Endothelial cell of umbilical vein (primary cell): ENCODE measurements around the gene NEB. TPM values are rescaled to one million over a fixed set of nuclear protein-coding genes. Genes with fewer than 3 reads are reported as not detected.

ENCODE experiments used
- BruUV-seq: library from RNA; stranded (reverse); fragments of 400-500 nt; replicated peaks from 2 replicates; lab custom pipeline; 2021; lab: Mats Ljungman, UMichigan
- CTCF ChIA-PET: fragments of 300-600, 350-600 bp; sonication (Branson Sonifier 250); formaldehyde crosslinking; loops from one replicate; lab custom pipeline; 2021; ENCODE audit warnings: antibody characterized with exemption, inconsistent platforms; lab: Charles Lee
- POLR2A ChIA-PET: fragments of 300-600, 350-600 bp; sonication (Branson Sonifier 250); formaldehyde crosslinking; loops from one replicate; lab custom pipeline; 2021; ENCODE audit warnings: antibody characterized with exemption, inconsistent platforms; lab: Charles Lee
- DNase-seq: peaks from one replicate; pipeline ENCODE4 v3.0.0-alpha.2; 2011; ENCODE audit warnings: low read depth, low spot score
- FAIRE-seq: peaks from 2 replicates; lab custom pipeline; 2011; peaks lifted over from hg19 to GRCh38; lab: Jason Lieb, UNC
- H2AFZ ChIP-seq: 2 replicates; pipeline ENCODE4 v1.6.0; 2012; ENCODE audit warnings: low read depth, low read length, control low read depth, inconsistent platforms
- H3K27ac ChIP-seq: 2 replicates; pipeline ENCODE4 v1.5.1; 2011; ENCODE audit warnings: low read depth, mild to moderate bottlenecking, control low read depth, low read length, moderate library complexity; ENCODE audit not compliant: insufficient read depth
- H3K27me3 ChIP-seq, 2 experiments: 2 replicates each; pipeline versions ENCODE4 v1.6.0 to v1.6.1; 2011; ENCODE audit warnings: low read length in 2 of 2, mixed read lengths in 1 of 2; ENCODE audit not compliant: control insufficient read depth in 2 of 2, insufficient read depth in 2 of 2
- H3K36me3 ChIP-seq, 2 experiments: 2 replicates in 1 of 2; 3 replicates in 1 of 2; pipeline ENCODE4 v1.5.1; 2011; ENCODE audit warnings: low read length in 2 of 2, mild to moderate bottlenecking in 1 of 2, moderate library complexity in 1 of 2; ENCODE audit not compliant: control insufficient read depth in 2 of 2, insufficient read depth in 2 of 2; ENCODE audit errors: extremely low read depth in 1 of 2
- H3K4me1 ChIP-seq: 3 replicates; pipeline ENCODE4 v1.5.1; 2011; ENCODE audit warnings: mild to moderate bottlenecking, low read length; ENCODE audit not compliant: control insufficient read depth, insufficient read depth; ENCODE audit errors: extremely low read depth
- H3K4me2 ChIP-seq: 2 replicates; pipeline ENCODE4 v1.6.1; 2011; ENCODE audit warnings: low read length, control low read depth, mixed read lengths; ENCODE audit not compliant: insufficient read depth
- H3K4me3 ChIP-seq, 3 experiments: fragments of 200-600 bp in 1 of 3; sonication (generic), shearing (Covaris generic) in 1 of 3; replicated peaks in 1 of 3; 2 replicates each; pipeline ENCODE4 v1.5.1; 2011 to 2016; ENCODE audit warnings: control low read depth in 3 of 3, low read length in 3 of 3, mild to moderate bottlenecking in 2 of 3, inconsistent platforms in 1 of 3, low read depth in 1 of 3, moderate library complexity in 1 of 3; ENCODE audit not compliant: insufficient read depth in 1 of 3
- H3K79me2 ChIP-seq: 2 replicates; pipeline ENCODE4 v1.6.0; 2012; ENCODE audit warnings: low read length, inconsistent platforms; ENCODE audit not compliant: control insufficient read depth, insufficient read depth
- H3K9ac ChIP-seq: replicated peaks from 2 replicates; pipeline ENCODE3; 2011; ENCODE audit warnings: low read length, control low read depth; ENCODE audit not compliant: insufficient read depth; ENCODE audit errors: extremely low read depth
- H3K9me1 ChIP-seq: replicated peaks from 3 replicates; pipeline ENCODE4 v1.6.0; 2011; ENCODE audit warnings: mild to moderate bottlenecking, low read length; ENCODE audit not compliant: control insufficient read depth, insufficient read depth; ENCODE audit errors: extremely low read depth
- H3K9me3 ChIP-seq: replicated peaks from 2 replicates; pipeline ENCODE4 v1.5.1; 2012; ENCODE audit warnings: low read length, inconsistent platforms; ENCODE audit not compliant: control insufficient read depth, insufficient read depth
- H4K20me1 ChIP-seq: replicated peaks from 2 replicates; pipeline ENCODE3; 2011; ENCODE audit warnings: mild to moderate bottlenecking, low read length; ENCODE audit not compliant: control insufficient read depth, insufficient read depth; ENCODE audit errors: extremely low read depth
- CTCF ChIP-seq, 2 donors: IDR thresholded peaks; 1 replicate in 1 of 2; 2 replicates in 1 of 2; pipeline ENCODE4 v1.5.1; 2011; ENCODE audit warnings: low read length in 2 of 2, mild to moderate bottlenecking in 2 of 2, moderate library complexity in 2 of 2, control low read depth in 1 of 2, inconsistent platforms in 1 of 2, low read depth in 1 of 2; ENCODE audit not compliant: insufficient read depth in 1 of 2; ENCODE audit errors: extremely low read depth in 1 of 2
- EZH2 ChIP-seq: IDR thresholded peaks from 2 replicates; pipeline ENCODE4 v1.6.1; 2012; ENCODE audit warnings: borderline replicate concordance, low read depth, mild to moderate bottlenecking, moderate library complexity, low read length, inconsistent platforms; ENCODE audit not compliant: severe bottlenecking
- FOS ChIP-seq: IDR thresholded peaks from 2 replicates; pipeline ENCODE4 v1.6.1; 2011; ENCODE audit warnings: mild to moderate bottlenecking, low read length, moderate library complexity, borderline replicate concordance; ENCODE audit not compliant: insufficient read depth
- GATA2 ChIP-seq: IDR thresholded peaks from 2 replicates; pipeline ENCODE4 v1.7.0; 2011; ENCODE audit warnings: low read depth, mild to moderate bottlenecking, moderate library complexity, mixed read lengths, low read length; ENCODE audit not compliant: insufficient read length, insufficient read depth
- JUN ChIP-seq: IDR thresholded peaks from 2 replicates; pipeline ENCODE4 v1.6.1; 2011; ENCODE audit warnings: borderline replicate concordance, low read depth; ENCODE audit not compliant: insufficient read length, insufficient read depth
- MAX ChIP-seq: IDR thresholded peaks from 2 replicates; pipeline ENCODE4 v1.6.1; 2011; ENCODE audit not compliant: insufficient read depth, insufficient read length
- MYC ChIP-seq: IDR thresholded peaks from one replicate; pipeline ENCODE4 v1.6.1; 2011; ENCODE audit warnings: mild to moderate bottlenecking, low read depth, low read length
- POLR2A ChIP-seq: IDR thresholded peaks from 2 replicates; pipeline ENCODE4 v1.6.1; 2012; ENCODE audit warnings: low read depth, mild to moderate bottlenecking, control low read depth, low read length
- POLR2AphosphoS5 ChIP-seq: IDR thresholded peaks from 2 replicates; pipeline ENCODE4 v1.6.1; 2012; ENCODE audit warnings: low read depth, mild to moderate bottlenecking, control low read depth, low read length, moderate library complexity; ENCODE audit not compliant: insufficient read depth
- dilution Hi-C: fragments of 300-500 bp; cut with MboI; formaldehyde crosslinking; loops from one replicate; pipeline ENCODE4 v1.15.0; 2019; ENCODE audit warnings: low sequenced_read_pairs; ENCODE audit not compliant: extremely low pct_ligation_motif_present
- intact Hi-C: fragments of 100-400 bp; cut with micrococcal nuclease; formaldehyde crosslinking; loops from one replicate; pipeline ENCODE4 v1.10.0; 2022
- polyA plus RNA-seq, 4 experiments: library from polyadenylated mRNA; depleted of rRNA in 3 of 4; stranded (reverse) in 3 of 4; unstranded in 1 of 4; fragments of >200 nt; gene quantifications; 2 replicates each; pipeline versions ENCODE4 v1.2.1 to v1.2.3, GENCODE V29; 2011 to 2012; ENCODE audit warnings: missing spikeins in 1 of 4
- total RNA-seq: library from RNA; stranded (reverse); gene quantifications from 2 replicates; pipeline ENCODE4 v1.2.3, GENCODE V29; 2021

Gene NEB
- total and polyA plus RNA-seq, 2 donors (not counting 3 experiments of a cell fraction or from before 2014, with no cell fraction given) = 0.84 to 1.8 TPM

GRCh38 chr2:151729837-151730236 lies 4.4 kb downstream of the NEB start:
- no peak overlapping the region for H3K4me2 ChIP-seq
- H3K9me1 ChIP-seq = no peaks in the 10 kb centered on the region
- BruUV-seq = no TSS peak
- H2AFZ ChIP-seq = no peak overlapping the region
- H3K4me3 ChIP-seq = no peak overlapping the region
- H3K36me3 ChIP-seq = no peaks in the 10 kb centered on the region
- H3K9me3 ChIP-seq = no peaks in the 10 kb centered on the region
- TF ChIP-seq GATA2 = no peak
- no peak for TF ChIP-seq MAX
- TF ChIP-seq EZH2 = no peak
- no peak for TF ChIP-seq JUN
- TF ChIP-seq MYC = no peak
- no peak for TF ChIP-seq POLR2AphosphoS5
- TF ChIP-seq CTCF (IDR thresholded peaks at IDR 0.05; ENCODE audit: extremely low read depth in 1 of 2, insufficient read depth in 1 of 2, low read depth in 1 of 2, low read length in 2 of 2) = no peak
- no peak for TF ChIP-seq FOS
- no peak for TF ChIP-seq POLR2A
- no peak overlapping the region for H3K27ac ChIP-seq
- no peak overlapping the region for H3K9ac ChIP-seq
- dilution Hi-C loops (no loop called here), intact Hi-C loops (no loop called here)
- FAIRE-seq = no peak
- POLR2A ChIA-PET = no interaction called here
- CTCF ChIA-PET = no interaction called here
- H3K4me1 ChIP-seq = peaks cover 4% of the 10 kb centered on the region
- H3K27me3 ChIP-seq = peaks cover 0 to 3% of the 10 kb centered on the region in 2 experiments
- H3K79me2 ChIP-seq = no peaks in the 10 kb centered on the region
- no peak for DNase-seq
- no peaks in the 10 kb centered on the region for H4K20me1 ChIP-seq
